PC-3 (cell line): ENCODE measurements around the gene IGDCC3. TPM values are rescaled to one million over a fixed set of nuclear protein-coding genes. Genes with fewer than 3 reads are reported as not detected.
A peak's percentile ranks its signal among the peaks of the same experiment; 100 is the strongest.

Experiments used
- ATAC-seq: fragments of 200-7000 bp; cut with Tn5 transposase; 2 replicates; pipeline ENCODE4 v1.9.1; 2020; ENCODE audit warnings: mild to moderate bottlenecking, moderate library complexity
- BruUV-seq: library from RNA; stranded (reverse); fragments of 400-500 nt; replicated peaks from 2 replicates; lab custom pipeline; 2021; lab: Mats Ljungman, UMichigan
- CTCF ChIA-PET: fragments of 300-600 bp; sonication (Branson Sonifier 250); formaldehyde crosslinking; loops from one replicate; lab custom pipeline; 2022; ENCODE audit warnings: antibody characterized with exemption; lab: Charles Lee
- POLR2A ChIA-PET: fragments of 300-600 bp; sonication (Branson Sonifier 250); formaldehyde crosslinking; loops from one replicate; lab custom pipeline; 2022; ENCODE audit warnings: antibody characterized with exemption; ENCODE audit not compliant: unreplicated experiment; lab: Charles Lee
- DNase-seq: peaks from one replicate; pipeline ENCODE4 v3.0.0-alpha.2; 2015
- H2AFZ ChIP-seq: fragments of 300-600 bp; sonication (generic); 2 replicates; pipeline ENCODE4 v1.6.0; 2016; ENCODE audit warnings: antibody characterized with exemption, low read length
- H3F3A ChIP-seq: fragments of 300-600 bp; sonication (generic); one replicate; pipeline ENCODE4 v1.6.0; 2017; ENCODE audit warnings: antibody characterized with exemption, low read length, control low read depth, mild to moderate bottlenecking; ENCODE audit not compliant: unreplicated experiment
- H3K27ac ChIP-seq: fragments of 300-600 bp; sonication (generic); 2 replicates; pipeline ENCODE4 v1.5.1; 2016; ENCODE audit warnings: mild to moderate bottlenecking, low read length
- H3K27me3 ChIP-seq: fragments of 300-600 bp; sonication (generic); 2 replicates; pipeline ENCODE4 v1.6.1; 2016; ENCODE audit warnings: low read length, mixed read lengths
- H3K36me3 ChIP-seq: fragments of 300-600 bp; sonication (generic); 2 replicates; pipeline ENCODE4 v1.6.1; 2016; ENCODE audit warnings: low read depth, mixed run types, low read length, mixed read lengths
- H3K4me1 ChIP-seq: fragments of 300-600 bp; sonication (generic); 2 replicates; pipeline ENCODE4 v1.5.1; 2016; ENCODE audit warnings: low read length; ENCODE audit not compliant: insufficient read depth
- H3K4me2 ChIP-seq: fragments of 300-600 bp; sonication (generic); 2 replicates; pipeline ENCODE4 v1.6.0; 2016; ENCODE audit warnings: low read length
- H3K4me3 ChIP-seq: fragments of 300-600 bp; sonication (generic); 2 replicates; pipeline ENCODE4 v1.5.1; 2016; ENCODE audit warnings: mild to moderate bottlenecking, low read length, mixed read lengths
- H3K79me2 ChIP-seq: fragments of 300-600 bp; sonication (generic); 2 replicates; pipeline ENCODE4 v1.6.1; 2017; ENCODE audit warnings: low read length, mixed read lengths
- H3K9ac ChIP-seq: fragments of 300-600 bp; sonication (generic); 2 replicates; pipeline ENCODE4 v1.6.0; 2016; ENCODE audit warnings: mild to moderate bottlenecking, low read length
- H3K9me2 ChIP-seq: fragments of 300-600 bp; sonication (generic); replicated peaks from 2 replicates; pipeline ENCODE4 v1.6.1; 2016; ENCODE audit warnings: mixed run types, low read length, mixed read lengths
- H3K9me3 ChIP-seq: fragments of 300-600 bp; sonication (generic); 2 replicates; pipeline ENCODE4 v1.6.1; 2016; ENCODE audit warnings: low read length, mixed read lengths
- H4K20me1 ChIP-seq: fragments of 300-600 bp; sonication (generic); 2 replicates; pipeline ENCODE4 v1.6.1; 2016; ENCODE audit warnings: low read length, mixed read lengths
- EZH2 ChIP-seq: fragments of 300-600 bp; sonication (generic); IDR thresholded peaks from one replicate; pipeline ENCODE4 v1.6.1; 2017; ENCODE audit warnings: antibody characterized with exemption, mild to moderate bottlenecking, low read length; ENCODE audit not compliant: unreplicated experiment
- EZH2phosphoT487 ChIP-seq: fragments of 300-600 bp; sonication (generic); IDR thresholded peaks from 2 replicates; pipeline ENCODE4 v1.6.1; 2018; ENCODE audit warnings: mild to moderate bottlenecking, antibody characterized with exemption, low read length, borderline replicate concordance
- intact Hi-C: fragments of 100-400 bp; cut with micrococcal nuclease; formaldehyde crosslinking; loops from 2 replicates; pipeline ENCODE4 v1.9.0; 2023
- total RNA-seq: library from RNA; depleted of rRNA; stranded (reverse); fragments of >200 nt; gene quantifications from 2 replicates; pipeline ENCODE4 v1.2.3, GENCODE V29; 2014
- TF ChIP-seq, protein P1 (sequence below): fragments of 300-600 bp; sonication (generic); conservative IDR thresholded peaks from 2 replicates; pipeline ENCODE4 v1.5.1; 2017; ENCODE audit warnings: antibody characterized with exemption, low read depth, mild to moderate bottlenecking, low read length

The IGDCC3 gene
- total RNA-seq, 1 experiment from 2014 or later: not detected

DNA sequence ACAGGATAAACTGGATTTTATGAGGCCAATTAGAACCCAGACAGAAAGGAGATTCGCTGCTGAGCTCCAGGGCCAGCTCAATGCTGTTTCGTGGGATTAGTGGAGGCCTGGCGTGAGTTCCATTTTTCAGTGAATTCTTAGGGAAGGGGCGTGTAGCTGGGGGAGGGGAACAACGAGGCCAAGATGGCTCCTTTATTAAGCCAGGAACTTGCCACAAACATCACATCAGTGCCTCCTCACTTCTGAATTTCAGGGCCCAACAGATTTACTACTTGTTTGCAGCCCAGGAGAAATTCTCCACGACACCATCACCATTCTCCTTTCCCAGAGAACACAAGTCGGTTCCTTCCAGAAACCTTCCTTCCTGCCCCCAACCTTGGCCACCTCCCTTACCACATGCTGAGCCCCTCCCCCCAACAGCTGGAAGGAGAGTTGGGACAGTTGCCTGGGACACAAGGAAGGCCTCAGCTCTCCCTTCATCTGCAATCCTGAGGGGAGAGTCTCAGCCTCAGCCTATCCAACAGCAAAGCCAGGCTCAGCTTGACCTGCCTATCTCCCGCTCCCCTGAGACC is 39.1 kb upstream of the IGDCC3 start:
- ATAC-seq (no peak), DNase-seq (no peak)
- Histone ChIP-seq H3K79me2 (no peaks in the 10 kb centered on the region), H3K27me3 (no peaks in the 10 kb centered on the region), H3K4me3 (no peak overlapping the region), H3K27ac (no peak overlapping the region), H4K20me1 (no peaks in the 10 kb centered on the region), H3K4me1 (peaks cover 29% of the 10 kb centered on the region), H3K9me2 (no peaks in the 10 kb centered on the region), H2AFZ (no peak overlapping the region), H3K9me3 (no peaks in the 10 kb centered on the region), H3K4me2 (no peak overlapping the region), H3K36me3 (no peaks in the 10 kb centered on the region), H3K9ac (no peak overlapping the region), H3F3A (no peaks in the 10 kb centered on the region)
- no TSS peak for BruUV-seq
- CTCF ChIA-PET: no interaction called here
- intact Hi-C loops: no loop called here
- POLR2A ChIA-PET: no interaction called here
- no peak for TF ChIP-seq EZH2phosphoT487
- TF ChIP-seq, protein P1, sequence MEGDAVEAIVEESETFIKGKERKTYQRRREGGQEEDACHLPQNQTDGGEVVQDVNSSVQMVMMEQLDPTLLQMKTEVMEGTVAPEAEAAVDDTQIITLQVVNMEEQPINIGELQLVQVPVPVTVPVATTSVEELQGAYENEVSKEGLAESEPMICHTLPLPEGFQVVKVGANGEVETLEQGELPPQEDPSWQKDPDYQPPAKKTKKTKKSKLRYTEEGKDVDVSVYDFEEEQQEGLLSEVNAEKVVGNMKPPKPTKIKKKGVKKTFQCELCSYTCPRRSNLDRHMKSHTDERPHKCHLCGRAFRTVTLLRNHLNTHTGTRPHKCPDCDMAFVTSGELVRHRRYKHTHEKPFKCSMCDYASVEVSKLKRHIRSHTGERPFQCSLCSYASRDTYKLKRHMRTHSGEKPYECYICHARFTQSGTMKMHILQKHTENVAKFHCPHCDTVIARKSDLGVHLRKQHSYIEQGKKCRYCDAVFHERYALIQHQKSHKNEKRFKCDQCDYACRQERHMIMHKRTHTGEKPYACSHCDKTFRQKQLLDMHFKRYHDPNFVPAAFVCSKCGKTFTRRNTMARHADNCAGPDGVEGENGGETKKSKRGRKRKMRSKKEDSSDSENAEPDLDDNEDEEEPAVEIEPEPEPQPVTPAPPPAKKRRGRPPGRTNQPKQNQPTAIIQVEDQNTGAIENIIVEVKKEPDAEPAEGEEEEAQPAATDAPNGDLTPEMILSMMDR: no peak
- TF ChIP-seq EZH2: no peak

GRCh38 chr15:65414841-65415621 is 37.2 kb upstream of the IGDCC3 start:
- Histone ChIP-seq H2AFZ (no peak overlapping the region), H3K79me2 (no peaks in the 10 kb centered on the region), H3K9me2 (no peaks in the 10 kb centered on the region), H3F3A (no peaks in the 10 kb centered on the region), H3K4me2 (no peak overlapping the region), H3K4me1 (peaks cover 14% of the 10 kb centered on the region), H3K36me3 (no peaks in the 10 kb centered on the region), H3K27ac (no peak overlapping the region), H3K27me3 (no peaks in the 10 kb centered on the region), H4K20me1 (no peaks in the 10 kb centered on the region), H3K9me3 (no peaks in the 10 kb centered on the region), H3K9ac (no peak overlapping the region), H3K4me3 (no peak overlapping the region)
- TF ChIP-seq EZH2 (no peak), EZH2phosphoT487 (no peak)
- TF ChIP-seq, protein P1: no peak
- intact Hi-C loops: no loop called here
- no TSS peak for BruUV-seq
- ATAC-seq (no peak), DNase-seq (no peak)
- ChIA-PET CTCF (no interaction called here), POLR2A (no interaction called here)

DNA sequence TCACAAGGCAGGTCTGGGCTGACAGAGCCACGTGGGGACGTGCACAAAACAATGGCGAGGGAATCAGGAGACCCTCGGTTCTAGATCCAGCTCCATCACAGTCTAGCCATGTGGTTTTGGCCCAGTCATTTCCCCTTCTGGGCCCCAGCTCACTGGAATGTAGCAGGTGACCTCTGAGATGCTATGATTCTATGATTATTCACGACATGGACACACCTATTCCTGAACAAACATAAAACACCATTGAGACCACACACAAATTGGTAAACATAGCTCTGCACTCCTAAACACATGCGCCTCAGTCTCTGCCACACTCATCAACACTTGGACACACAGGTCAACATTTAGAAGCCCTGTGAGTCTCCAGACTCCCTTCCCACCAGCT is 36.0 kb upstream of the IGDCC3 start:
- ChIA-PET CTCF (interaction anchor here (0.5 kb wide), 1 partner anchor 9 kb away, joined by 3 read pairs; no protein-coding TSS in a partner anchor), POLR2A (no interaction called here)
- Histone ChIP-seq H3K4me3 (no peak overlapping the region), H3K27ac (peak overlapping the region; percentile 81), H3K9me3 (no peaks in the 10 kb centered on the region), H3K4me2 (peak overlapping the region; percentile 37), H3K9ac (peak overlapping the region; percentile 49; the same call in 1 of the 2 replicates), H3K36me3 (no peaks in the 10 kb centered on the region), H3K27me3 (no peaks in the 10 kb centered on the region), H2AFZ (peak overlapping the region; percentile 69; the same call in 1 of the 2 replicates), H3F3A (no peaks in the 10 kb centered on the region), H3K79me2 (no peaks in the 10 kb centered on the region), H4K20me1 (no peaks in the 10 kb centered on the region), H3K9me2 (no peaks in the 10 kb centered on the region), H3K4me1 (peaks cover 23% of the 10 kb centered on the region)
- DNase-seq (peak; percentile 74), ATAC-seq (peak; percentile 74)
- TF ChIP-seq, protein P1: no peak
- no TSS peak for BruUV-seq
- intact Hi-C loops: no loop called here
